SK-N-SH treated with all-trans-retinoic acid at 6 μM for 48 hours (cell line): ENCODE measurements around the gene PARD3B.

Experiments used
- ARNTL ChIP-seq: fragments of 450-650 bp; formaldehyde crosslinking; IDR thresholded peaks from 2 replicates; pipeline ENCODE4 v1.5.0; 2020; ENCODE audit warnings: low read depth, mild to moderate bottlenecking, moderate library complexity, borderline replicate concordance
- BACH2 ChIP-seq: fragments of 250-450 bp; sonication (Bioruptor Pico); IDR thresholded peaks from 2 replicates; pipeline ENCODE4 v1.9.0; 2021; ENCODE audit warnings: mild to moderate bottlenecking, borderline replicate concordance
- CSRNP3 ChIP-seq: fragments of 250-450 bp; sonication (Bioruptor Pico); IDR thresholded peaks from 2 replicates; pipeline ENCODE4 v1.5.1; 2021; ENCODE audit warnings: mild to moderate bottlenecking, moderate library complexity
- OSR1 ChIP-seq: fragments of 250-450 bp; sonication (Bioruptor Pico); IDR thresholded peaks from 2 replicates; pipeline ENCODE4 v1.8.0; 2022; ENCODE audit warnings: moderate library complexity, mild to moderate bottlenecking, inconsistent platforms
- PATZ1 ChIP-seq: fragments of 250-450 bp; sonication (Bioruptor Pico); IDR thresholded peaks from 2 replicates; pipeline ENCODE4 v1.8.0; 2020; ENCODE audit warnings: mild to moderate bottlenecking, moderate library complexity, borderline replicate concordance
- POU6F1 ChIP-seq: fragments of 250-450 bp; sonication (Bioruptor Pico); IDR thresholded peaks from 2 replicates; pipeline ENCODE4 v1.8.0; 2021; ENCODE audit warnings: low read depth, mild to moderate bottlenecking, moderate library complexity, borderline replicate concordance
- RARB ChIP-seq: fragments of 250-450 bp; sonication (Bioruptor Pico); IDR thresholded peaks from 2 replicates; pipeline ENCODE4 v1.8.0; 2021; ENCODE audit warnings: mild to moderate bottlenecking, moderate library complexity
- SNAI2 ChIP-seq: fragments of 250-450 bp; sonication (Bioruptor Pico); IDR thresholded peaks from 2 replicates; pipeline ENCODE4 v1.5.0; 2020; ENCODE audit warnings: mild to moderate bottlenecking, moderate library complexity
- TOX ChIP-seq: fragments of 250-450 bp; sonication (Bioruptor Pico); IDR thresholded peaks from 2 replicates; pipeline ENCODE4 v1.8.0; 2021; ENCODE audit warnings: mild to moderate bottlenecking, moderate library complexity, borderline replicate concordance
- ZNF565 ChIP-seq: fragments of 450-650 bp; formaldehyde crosslinking; conservative IDR thresholded peaks from 2 replicates; pipeline ENCODE4 v1.5.0; 2020; ENCODE audit warnings: low read depth, mild to moderate bottlenecking, moderate library complexity
- ZNF70 ChIP-seq: fragments of 450-650 bp; formaldehyde crosslinking; IDR thresholded peaks from 2 replicates; pipeline ENCODE4 v1.5.0; 2020; ENCODE audit warnings: mild to moderate bottlenecking, moderate library complexity
- ZNF8 ChIP-seq: fragments of 450-650 bp; formaldehyde crosslinking; IDR thresholded peaks from 2 replicates; pipeline ENCODE4 v1.5.0; 2020; ENCODE audit warnings: mild to moderate bottlenecking, moderate library complexity

- TF ChIP-seq ZNF8 (CRISPR knock-in tag), result no peak
- no peak for TF ChIP-seq RARB
- TF ChIP-seq PATZ1 (CRISPR knock-in tag), result no peak
- no peak for TF ChIP-seq ZNF565 (CRISPR knock-in tag)
- no peak for TF ChIP-seq OSR1 (CRISPR knock-in tag)
- no peak for TF ChIP-seq TOX
- TF ChIP-seq CSRNP3 (CRISPR knock-in tag), result no peak
- TF ChIP-seq BACH2 (CRISPR knock-in tag), result no peak
- TF ChIP-seq ARNTL (CRISPR knock-in tag), result no peak
- no peak for TF ChIP-seq ZNF70 (CRISPR knock-in tag)
- no peak for TF ChIP-seq POU6F1
- TF ChIP-seq SNAI2, result no peak
Observed at GRCh38 chr2:205216580-205216979, 671.3 kb downstream of the PARD3B start.
